Heart left ventricle (tissue), 16 donors: ENCODE results near the gene RIN2. TPM values are rescaled to one million over a fixed set of nuclear protein-coding genes. Genes with fewer than 3 reads are reported as not detected.

ENCODE experiments used
- ATAC-seq, 4 donors: fragments of 200-7000 bp; cut with Tn5 transposase; one replicate each; pipeline ENCODE4 v1.9.1; 2020 to 2022; ENCODE audit warnings: moderate library complexity in 4 of 4, mild to moderate bottlenecking in 3 of 4, moderate number of reproducible peaks in 1 of 4
- DNase-seq, 5 donors: peaks; one replicate each; pipeline ENCODE4 v3.0.0-alpha.2; 2020
- H3K27ac ChIP-seq, 12 donors: fragments of 200-600 bp; sonication (generic) in 4 of 12; one replicate each; pipeline versions ENCODE4 v1.5.0 to v1.8.0; 2016 to 2022; ENCODE audit warnings: mild to moderate bottlenecking in 2 of 12
- H3K27me3 ChIP-seq, 9 donors: fragments of 200-600 bp; sonication (generic) in 2 of 9; one replicate each; pipeline versions ENCODE4 v1.5.1 to v1.8.0; 2016 to 2022; ENCODE audit warnings: mild to moderate bottlenecking in 3 of 9
- H3K36me3 ChIP-seq, 9 donors: fragments of 200-600 bp; sonication (generic) in 2 of 9; one replicate each; pipeline versions ENCODE4 v1.5.0 to v1.8.0; 2018 to 2022; ENCODE audit warnings: mild to moderate bottlenecking in 2 of 9
- H3K4me1 ChIP-seq, 12 donors: fragments of 200-600 bp; sonication (generic) in 4 of 12; one replicate each; pipeline versions ENCODE4 v1.5.0 to v1.8.0; 2016 to 2022; ENCODE audit warnings: mild to moderate bottlenecking in 3 of 12
- H3K4me3 ChIP-seq, 12 donors: fragments of 200-600 bp; sonication (generic) in 4 of 12; one replicate each; pipeline versions ENCODE4 v1.5.0 to v1.8.0; 2017 to 2022; ENCODE audit warnings: mild to moderate bottlenecking in 9 of 12, moderate library complexity in 4 of 12
- H3K9me3 ChIP-seq, 12 donors: fragments of 200-600 bp; sonication (generic) in 4 of 12; one replicate each; pipeline versions ENCODE4 v1.5.0 to v1.8.0; 2016 to 2022; ENCODE audit warnings: mild to moderate bottlenecking in 1 of 12
- POLR2A ChIP-seq, 2 donors: fragments of 450-650 bp; IDR thresholded peaks; one replicate each; pipeline ENCODE4 v1.6.1; 2017; ENCODE audit warnings: antibody characterized with exemption in 2 of 2, mild to moderate bottlenecking in 2 of 2, moderate library complexity in 2 of 2
- WGBS, 4 donors: extraction: QIAGEN DNeasy Blood & Tissue Kit in 2 of 4; methylation state at CpG; one replicate each; pipeline versions ENCODE4 v1.1.5 to v1.1.7; 2013 to 2018; 5-methylcytosine and 5-hydroxymethylcytosine counted together
- intact Hi-C, 10 donors: fragments of 100-400 bp; cut with DNase I; formaldehyde crosslinking; loops; one replicate each; pipeline versions ENCODE4 v1.11.1 to v1.14.2; 2022
- polyA plus RNA-seq, 2 donors: library from polyadenylated mRNA; stranded (reverse); fragments of 200-250 nt; gene quantifications; one replicate each; pipeline ENCODE4 v1.2.3, GENCODE V29; 2013
- total RNA-seq, 9 donors: library from RNA; depleted of rRNA in 2 of 9; stranded (reverse); fragments of >200 nt in 2 of 9; fragmentation: NEBNext Ultra II Directional in 3 of 9; extraction: Animal tissue kit (Norgen Biotek cat#: 25700) in 3 of 9; gene quantifications; one replicate each; pipeline versions ENCODE4 v1.1.0 to v1.2.4, GENCODE V29; 2016 to 2023
- TF ChIP-seq, protein P1 (sequence below), 12 donors: fragments of 200-600 bp; sonication (generic) in 4 of 12; IDR thresholded peaks; one replicate each; pipeline versions ENCODE4 v1.5.0 to v1.8.0; 2018 to 2022; ENCODE audit warnings: antibody characterized with exemption in 12 of 12, mild to moderate bottlenecking in 5 of 12
- donor health status: ischemic (EF 13 %, LVEDD 7.1; RV severe dilation, severe dysfunction).
- donor health status: healthy with polysubstance abuse.
- donor health status: DM: no; HTN: yes; CAD: no.
- donor health status: DM: no; HTN: no; CAD: no.
- donor health status: ischemic (EF 25% LVEDD 6.9; RV normal size, moderate dysfunction).
- donor health status: ischemic (EF 25% LVEDD 5.7; RV mildly dilated, moderate dysfunction).
- donor health status: healthy.
- donor health status: DM: yes; HTN: yes; CAD: no.
- donor health status: ischemic (EF 35%, LVEDD 5.7; RV mildly dilated, moderate dysfunction).
- donor health status: nonischemic (EF 11% LVEDD 7.7; RV severe dilation, severe dysfunction).
- donor health status: DM: yes; HTN: yes; CAD: no.
- donor health status: PGD.
- donor health status: ischemic (EF 29% LVEDD 5.4; RV normal size, mild dysfunction).
- donor health status: nonischemic (EF 23%, LVEDD 6.1; RV moderate dilation, normal function).

Gene RIN2
- total and polyA plus RNA-seq, 11 donors = 15.0 to 76.5 (median 56.7) TPM

DNA sequence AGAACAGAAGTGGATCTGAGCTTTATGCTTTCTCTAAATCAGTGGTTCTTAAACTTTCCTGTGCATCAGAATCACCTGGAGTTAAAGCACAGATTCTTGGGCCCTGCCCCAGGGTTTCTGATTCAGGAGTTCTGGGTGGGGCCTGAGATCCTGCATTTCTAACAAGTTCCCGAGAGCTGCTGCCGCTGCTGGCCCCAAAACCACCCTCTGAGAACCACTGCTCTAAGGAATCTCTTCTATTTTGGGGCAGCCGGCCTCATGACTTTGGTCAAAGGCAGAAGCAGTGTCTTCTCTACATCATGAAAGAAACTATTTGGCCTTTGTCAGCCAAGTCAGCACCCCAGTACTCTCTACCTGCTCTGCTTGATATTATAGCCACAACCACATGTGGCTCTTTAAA lies 42.1 kb upstream of the RIN2 start:
- DNase-seq (no peak), ATAC-seq (no peak)
- intact Hi-C loops = no loop called here

GRCh38 chr20:19718880-19719279 lies 39.2 kb upstream of the RIN2 start:
- ATAC-seq (no peak), DNase-seq (no peak)
- Histone ChIP-seq H3K27me3 (no peaks in the 10 kb centered on the region), H3K4me3 (no peak overlapping the region), H3K4me1 (no peaks in the 10 kb centered on the region), H3K9me3 (peaks cover 0 to 5% (median 0%) of the 10 kb centered on the region in 12 donors), H3K27ac (no peak overlapping the region), H3K36me3 (no peaks in the 10 kb centered on the region)
- intact Hi-C loops = no loop called here
- 81 to 86% (median 84%) methylated on average over 3 of the region's 3 CpGs for WGBS, 4 donors
- TF ChIP-seq, protein P1, sequence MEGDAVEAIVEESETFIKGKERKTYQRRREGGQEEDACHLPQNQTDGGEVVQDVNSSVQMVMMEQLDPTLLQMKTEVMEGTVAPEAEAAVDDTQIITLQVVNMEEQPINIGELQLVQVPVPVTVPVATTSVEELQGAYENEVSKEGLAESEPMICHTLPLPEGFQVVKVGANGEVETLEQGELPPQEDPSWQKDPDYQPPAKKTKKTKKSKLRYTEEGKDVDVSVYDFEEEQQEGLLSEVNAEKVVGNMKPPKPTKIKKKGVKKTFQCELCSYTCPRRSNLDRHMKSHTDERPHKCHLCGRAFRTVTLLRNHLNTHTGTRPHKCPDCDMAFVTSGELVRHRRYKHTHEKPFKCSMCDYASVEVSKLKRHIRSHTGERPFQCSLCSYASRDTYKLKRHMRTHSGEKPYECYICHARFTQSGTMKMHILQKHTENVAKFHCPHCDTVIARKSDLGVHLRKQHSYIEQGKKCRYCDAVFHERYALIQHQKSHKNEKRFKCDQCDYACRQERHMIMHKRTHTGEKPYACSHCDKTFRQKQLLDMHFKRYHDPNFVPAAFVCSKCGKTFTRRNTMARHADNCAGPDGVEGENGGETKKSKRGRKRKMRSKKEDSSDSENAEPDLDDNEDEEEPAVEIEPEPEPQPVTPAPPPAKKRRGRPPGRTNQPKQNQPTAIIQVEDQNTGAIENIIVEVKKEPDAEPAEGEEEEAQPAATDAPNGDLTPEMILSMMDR (IDR thresholded peaks at IDR 0.05) = no peak
- TF ChIP-seq POLR2A (IDR thresholded peaks at IDR 0.05) = no peak

More for the DNA sequence above, 42.1 kb upstream of the RIN2 start:
- 93 to 95% (median 94%) methylated on average over 3 of the region's 3 CpGs for WGBS, 4 donors
- H3K4me3 ChIP-seq = no peak overlapping the region
- H3K36me3 ChIP-seq = no peaks in the 10 kb centered on the region
- no peak overlapping the region for H3K27ac ChIP-seq
- no peaks in the 10 kb centered on the region for H3K4me1 ChIP-seq
- H3K9me3 ChIP-seq = peaks cover 0 to 5% (median 0%) of the 10 kb centered on the region in 12 donors
- no peak for TF ChIP-seq POLR2A (IDR thresholded peaks at IDR 0.05)
- TF ChIP-seq, protein P1 (IDR thresholded peaks at IDR 0.05) = no peak
- no peaks in the 10 kb centered on the region for H3K27me3 ChIP-seq

DNA sequence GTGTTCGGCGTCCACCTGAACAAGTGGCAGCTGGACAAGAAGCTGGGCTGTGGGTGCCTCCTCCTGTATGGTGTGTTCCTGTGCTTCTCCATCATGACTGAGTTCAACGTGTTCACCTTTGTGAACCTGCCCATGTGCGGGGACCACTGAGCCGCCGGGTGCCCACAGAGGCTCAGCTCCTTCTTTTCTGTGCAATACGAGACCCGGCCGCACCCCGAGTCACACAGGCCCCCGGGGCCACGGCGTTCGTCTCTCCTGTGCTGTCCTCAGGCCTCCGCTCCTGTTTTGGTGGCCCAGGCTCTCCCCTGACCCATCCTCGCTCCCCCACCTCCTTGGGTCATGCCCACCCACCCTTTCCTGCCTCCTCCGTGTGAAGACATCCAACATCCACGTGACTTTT lies 37.1 kb upstream of the RIN2 start:
- Histone ChIP-seq H3K9me3 (peaks cover 0 to 5% (median 0%) of the 10 kb centered on the region in 12 donors), H3K27me3 (no peaks in the 10 kb centered on the region), H3K4me1 (no peaks in the 10 kb centered on the region), H3K36me3 (no peaks in the 10 kb centered on the region), H3K4me3 (no peak overlapping the region), H3K27ac (no peak overlapping the region)
- DNase-seq (no peak), ATAC-seq (no peak)
- TF ChIP-seq, protein P1 (IDR thresholded peaks at IDR 0.05) = no peak
- TF ChIP-seq POLR2A (IDR thresholded peaks at IDR 0.05) = no peak
- intact Hi-C loops = no loop called here
- WGBS, 4 donors = 92 to 96% (median 94%) methylated on average over 18 of the region's 18 CpGs

- H3K4me1 ChIP-seq = no peaks in the 10 kb centered on the region
- no peak overlapping the region for H3K4me3 ChIP-seq
- H3K27ac ChIP-seq = no peak overlapping the region
- ATAC-seq = no peak
- no peaks in the 10 kb centered on the region for H3K36me3 ChIP-seq
- no peak for DNase-seq
- TF ChIP-seq, protein P1 (IDR thresholded peaks at IDR 0.05) = no peak
- TF ChIP-seq POLR2A (IDR thresholded peaks at IDR 0.05) = no peak
- H3K9me3 ChIP-seq = no peaks in the 10 kb centered on the region
- H3K27me3 ChIP-seq = no peaks in the 10 kb centered on the region
- intact Hi-C loops = no loop called here
- 89 to 94% (median 92%) methylated on average over 4 of the region's 4 CpGs for WGBS, 4 donors
Measured at GRCh38 chr20:19723051-19723450, 35.0 kb upstream of the RIN2 start.
